Endothelial cell of umbilical vein (primary cell): ENCODE data around the gene CEMIP.

Experiments used
- EZH2 ChIP-seq: IDR thresholded peaks from 2 replicates; pipeline ENCODE4 v1.6.1; 2012; ENCODE audit warnings: borderline replicate concordance, low read depth, mild to moderate bottlenecking, moderate library complexity, low read length, inconsistent platforms; ENCODE audit not compliant: severe bottlenecking
- JUN ChIP-seq: IDR thresholded peaks from 2 replicates; pipeline ENCODE4 v1.6.1; 2011; ENCODE audit warnings: borderline replicate concordance, low read depth; ENCODE audit not compliant: insufficient read length, insufficient read depth

- no peak for TF ChIP-seq JUN
- TF ChIP-seq EZH2: no peak
Observed at GRCh38 chr15:80803580-80804525, 24.7 kb downstream of the CEMIP start.
